IMR-90 (cell line): ENCODE measurements around the gene KAT7. TPM values are rescaled to one million over a fixed set of nuclear protein-coding genes. Genes with fewer than 3 reads are reported as not detected.

ENCODE experiments used
- ATAC-seq: fragments of 200-7000 bp; cut with Tn5 transposase; 2 replicates; pipeline ENCODE4 v1.9.1; 2020; ENCODE audit warnings: low read depth, mild to moderate bottlenecking, moderate library complexity
- BruUV-seq: library from RNA; stranded (reverse); fragments of 400-500 nt; replicated peaks from 2 replicates; lab custom pipeline; 2021; lab: Mats Ljungman, UMichigan
- CTCF ChIA-PET: fragments of 300-600 bp; formaldehyde crosslinking; extraction: SDS; loops from one replicate; lab custom pipeline; 2021; ENCODE audit warnings: antibody characterized with exemption; lab: Yijun Ruan, JAX
- POLR2A ChIA-PET: fragments of 300-600 bp; sonication (Branson Sonifier 250); formaldehyde crosslinking; loops from one replicate; lab custom pipeline; 2022; ENCODE audit warnings: antibody characterized with exemption; ENCODE audit not compliant: unreplicated experiment; lab: Charles Lee
- DNase-seq: peaks from one replicate; pipeline ENCODE4 v3.0.0; 2013
- H2AFZ ChIP-seq: replicated peaks from 2 replicates; pipeline ENCODE3; 2013; ENCODE audit warnings: low read length, mild to moderate bottlenecking; ENCODE audit not compliant: poor library complexity
- H2AK5ac ChIP-seq: 2 replicates; pipeline ENCODE4 v1.6.1; 2013; ENCODE audit warnings: low read depth, low read length, inconsistent platforms
- H2AK9ac ChIP-seq: replicated peaks from 2 replicates; pipeline ENCODE3; 2013; ENCODE audit warnings: mild to moderate bottlenecking, low read depth, low read length, moderate library complexity; ENCODE audit not compliant: poor library complexity
- H2BK120ac ChIP-seq: 2 replicates; pipeline ENCODE4 v1.6.1; 2013; ENCODE audit warnings: low read depth, low read length, inconsistent platforms
- H2BK15ac ChIP-seq: 3 replicates; pipeline ENCODE4 v1.6.1; 2013; ENCODE audit warnings: low read depth, low read length, inconsistent platforms
- H2BK20ac ChIP-seq: 2 replicates; pipeline ENCODE4 v1.6.1; 2013; ENCODE audit warnings: low read depth, mild to moderate bottlenecking, inconsistent platforms, low read length, moderate library complexity
- H2BK5ac ChIP-seq: 2 replicates; pipeline ENCODE4 v1.6.1; 2013; ENCODE audit warnings: mild to moderate bottlenecking, low read depth, low read length, inconsistent platforms; ENCODE audit not compliant: poor library complexity, severe bottlenecking
- H3K14ac ChIP-seq: replicated peaks from 2 replicates; pipeline ENCODE4 v1.6.1; 2013; ENCODE audit warnings: low read depth, low read length, inconsistent platforms
- H3K18ac ChIP-seq: 2 replicates; pipeline ENCODE4 v1.6.1; 2013; ENCODE audit warnings: low read depth, low read length, control low read depth
- H3K23ac ChIP-seq: 2 replicates; pipeline ENCODE4 v1.6.1; 2013; ENCODE audit warnings: low read depth, low read length, inconsistent platforms
- H3K27ac ChIP-seq: 2 replicates; pipeline ENCODE4 v1.5.1; 2013; ENCODE audit warnings: mild to moderate bottlenecking, control low read depth, low read length; ENCODE audit not compliant: insufficient read depth
- H3K27me3 ChIP-seq: 2 replicates; pipeline ENCODE4 v1.6.1; 2013; ENCODE audit warnings: low read length; ENCODE audit not compliant: control insufficient read depth, insufficient read depth
- H3K36me3 ChIP-seq: 2 replicates; pipeline ENCODE4 v1.6.1; 2013; ENCODE audit warnings: low read length, mixed read lengths; ENCODE audit not compliant: control insufficient read depth, insufficient read depth
- H3K4ac ChIP-seq: 2 replicates; pipeline ENCODE4 v1.6.1; 2013; ENCODE audit warnings: low read depth, low read length, inconsistent platforms
- H3K4me1 ChIP-seq: 2 replicates; pipeline ENCODE4 v1.6.1; 2013; ENCODE audit warnings: low read length, mixed read lengths; ENCODE audit not compliant: control insufficient read depth, insufficient read depth
- H3K4me2 ChIP-seq: 2 replicates; pipeline ENCODE4 v1.6.1; 2013; ENCODE audit warnings: low read depth, mild to moderate bottlenecking, control low read depth, low read length, moderate library complexity
- H3K4me3 ChIP-seq: 2 replicates; pipeline ENCODE4 v1.5.1; 2013; ENCODE audit warnings: low read depth, mild to moderate bottlenecking, control low read depth, low read length, moderate library complexity; ENCODE audit not compliant: insufficient read depth
- H3K56ac ChIP-seq: 2 replicates; pipeline ENCODE4 v1.6.1; 2013; ENCODE audit warnings: low read length, inconsistent platforms; ENCODE audit not compliant: insufficient read depth; ENCODE audit errors: extremely low read depth
- H3K79me1 ChIP-seq, 2 experiments: 2 replicates each; pipeline ENCODE4 v1.6.1; 2013; ENCODE audit warnings: low read length in 2 of 2, inconsistent platforms in 1 of 2, low read depth in 1 of 2
- H3K9ac ChIP-seq: 2 replicates; pipeline ENCODE4 v1.6.1; 2013; ENCODE audit warnings: low read depth, low read length, control low read depth
- H3K9me1 ChIP-seq: 2 replicates; pipeline ENCODE4 v1.6.1; 2013; ENCODE audit warnings: low read length, inconsistent platforms; ENCODE audit not compliant: insufficient read depth
- H3K9me3 ChIP-seq: 2 replicates; pipeline ENCODE4 v1.6.1; 2013; ENCODE audit warnings: low read length; ENCODE audit not compliant: control insufficient read depth, insufficient read depth
- H4K20me1 ChIP-seq: 2 replicates; pipeline ENCODE4 v1.6.1; 2013; ENCODE audit warnings: low read length, inconsistent platforms; ENCODE audit not compliant: insufficient read depth
- H4K5ac ChIP-seq: 2 replicates; pipeline ENCODE4 v1.6.1; 2013; ENCODE audit warnings: mild to moderate bottlenecking, low read depth, low read length, control low read depth
- H4K8ac ChIP-seq, 2 experiments: 2 replicates each; pipeline ENCODE4 v1.6.1; 2013; ENCODE audit warnings: low read depth in 2 of 2, low read length in 2 of 2, control low read depth in 1 of 2, inconsistent platforms in 1 of 2
- H4K91ac ChIP-seq: 2 replicates; pipeline ENCODE4 v1.6.1; 2013; ENCODE audit warnings: low read depth, low read length, inconsistent platforms; ENCODE audit not compliant: insufficient read depth
- CEBPB ChIP-seq: IDR thresholded peaks from 2 replicates; pipeline ENCODE4 v1.6.1; 2012; ENCODE audit warnings: low read depth, low read length, improper control_type of control experiment
- ELK1 ChIP-seq: fragments of 150-350 bp; IDR thresholded peaks from 2 replicates; pipeline ENCODE4 v1.6.1; 2016; ENCODE audit warnings: low read depth, mild to moderate bottlenecking, low read length, moderate library complexity, borderline replicate concordance
- NFE2L2 ChIP-seq: fragments of 150-350 bp; IDR thresholded peaks from 2 replicates; pipeline ENCODE4 v1.6.1; 2016; ENCODE audit warnings: low read depth, mild to moderate bottlenecking, low read length
- RAD21 ChIP-seq: IDR thresholded peaks from 2 replicates; pipeline ENCODE4 v1.6.1; 2012; ENCODE audit warnings: low read length, improper control_type of control experiment
- RFX5 ChIP-seq: IDR thresholded peaks from 2 replicates; pipeline ENCODE4 v1.8.0; 2012; ENCODE audit warnings: low read depth, mild to moderate bottlenecking, low read length, moderate library complexity
- SMC3 ChIP-seq: fragments of 150-350 bp; IDR thresholded peaks from 2 replicates; pipeline ENCODE4 v1.6.1; 2016; ENCODE audit warnings: low read depth, mild to moderate bottlenecking, antibody characterized with exemption, low read length, moderate library complexity
- WGBS, 2 experiments: methylation state at CpG; one replicate each; pipeline versions ENCODE4 v1.1.5 to v1.1.7; 2013; ENCODE audit warnings: missing lambda C conversion rate in 2 of 2; ENCODE audit not compliant: insufficient read length in 1 of 2; ENCODE audit errors: extremely low coverage in 2 of 2; 5-methylcytosine and 5-hydroxymethylcytosine counted together
- dilution Hi-C: fragments of 300-500 bp; cut with HindIII; formaldehyde crosslinking; loops from one replicate; pipeline ENCODE4 v1.14.3; 2018; ENCODE audit warnings: low sequenced_read_pairs; ENCODE audit not compliant: unreplicated experiment
- in situ Hi-C: fragments of 300-500 bp; cut with MboI; formaldehyde crosslinking; loops from 3 replicates; pipeline ENCODE4 v1.14.3; 2019; ENCODE audit warnings: low sequenced_read_pairs, inconsistent platforms, mixed read lengths
- intact Hi-C: fragments of 100-400 bp; cut with micrococcal nuclease; formaldehyde crosslinking; loops from 2 replicates; pipeline ENCODE4 v1.10.0; 2022
- polyA plus RNA-seq, 3 experiments: library from polyadenylated mRNA; depleted of rRNA; stranded (reverse); fragments of >200 nt; gene quantifications; 2 replicates each; pipeline ENCODE4 v1.2.3, GENCODE V29; 2012; ENCODE audit warnings: low replicate concordance in 1 of 3
- total RNA-seq: library from RNA; depleted of rRNA; stranded (reverse); fragments of >200 nt; gene quantifications from 2 replicates; pipeline ENCODE4 v1.2.3, GENCODE V29; 2012

KAT7 gene
- total and polyA plus RNA-seq, 2 of the 4 experiments (the other 2 are of a cell fraction) = 16.9 to 21.9 TPM

DNA sequence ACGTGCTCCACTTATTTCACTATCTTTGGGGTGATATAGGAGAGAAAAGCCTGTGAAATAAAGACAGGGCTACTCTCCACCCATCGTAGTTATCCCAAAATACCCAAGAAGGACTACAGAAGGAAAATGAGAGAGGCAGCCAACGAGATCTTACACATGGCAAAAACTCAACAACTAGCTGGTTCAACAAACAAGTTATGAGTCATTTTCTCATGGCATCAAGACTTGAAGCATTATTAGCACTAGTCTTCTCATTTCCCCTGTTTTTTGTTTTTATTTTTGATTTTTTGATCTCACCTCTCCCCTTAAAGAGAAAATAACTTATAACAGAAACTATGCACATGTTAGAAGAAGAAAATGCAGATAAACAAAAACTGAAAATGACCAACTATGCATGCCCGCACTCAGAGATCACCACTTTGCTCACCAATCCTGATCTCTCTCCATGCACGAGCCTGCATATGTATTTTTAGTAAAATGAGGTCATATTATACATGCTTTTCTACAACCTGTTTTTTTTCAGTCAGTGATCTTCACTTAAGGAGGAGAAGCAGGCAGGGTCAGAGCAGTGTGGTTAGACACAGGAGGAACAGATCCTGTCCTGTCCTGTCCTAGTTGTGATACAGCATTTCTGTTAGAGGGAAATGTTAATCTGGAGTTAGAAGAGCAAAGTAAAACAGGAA, 47.3 kb upstream of the KAT7 start:
- ATAC-seq = peak; percentile 37

More for the DNA sequence above, 47.3 kb upstream of the KAT7 start:
- Histone ChIP-seq H4K5ac (no peak overlapping the region), H4K8ac (no peak overlapping the region), H3K56ac (no peak overlapping the region), H2BK15ac (no peak overlapping the region), H3K9me1 (no peaks in the 10 kb centered on the region), H3K9ac (no peak overlapping the region), H3K36me3 (no peaks in the 10 kb centered on the region), H2AK9ac (no peak overlapping the region), H3K4me2 (no peak overlapping the region), H3K27ac (no peak overlapping the region), H2BK20ac (no peak overlapping the region), H2AFZ (no peak overlapping the region), H3K4me1 (peaks cover 4% of the 10 kb centered on the region), H3K27me3 (peaks cover 10% of the 10 kb centered on the region), H3K79me1 (no peaks in the 10 kb centered on the region), H3K4me3 (no peak overlapping the region), H3K23ac (no peak overlapping the region), H2BK5ac (no peak overlapping the region), H2BK120ac (no peak overlapping the region), H3K4ac (no peak overlapping the region), H3K18ac (no peak overlapping the region), H4K20me1 (no peaks in the 10 kb centered on the region), H3K9me3 (no peaks in the 10 kb centered on the region), H2AK5ac (no peak overlapping the region), H3K14ac (no peak overlapping the region), H4K91ac (no peak overlapping the region)
- WGBS, 2 experiments = no CpG with 5 or more reads among the region's 5 CpGs
- no peak for TF ChIP-seq NFE2L2
- TF ChIP-seq ELK1 = no peak
- no peak for TF ChIP-seq CEBPB
- no peak for TF ChIP-seq RFX5
- no peak for TF ChIP-seq RAD21
- no peak for TF ChIP-seq SMC3
- DNase-seq = peak; percentile 33
- in situ Hi-C loops (no loop called here), dilution Hi-C loops (no loop called here), intact Hi-C loops (no loop called here)
- BruUV-seq = no TSS peak
- ChIA-PET CTCF (interaction anchor here (0.8 kb wide), 1 partner anchor 174 kb away, joined by 3 read pairs; no protein-coding TSS in a partner anchor), POLR2A (no interaction called here)
